GM21390 (cell line): ENCODE data around the gene BUD31.
"Not testable (repeated sequence)": the region's sequence is repeated elsewhere in the genome, so short reads cannot be mapped to it uniquely, and the experiment has no call there.

Experiments used
- ATAC-seq: cut with Tn5 transposase; IDR thresholded peaks from one replicate; pipeline ENCODE4 v1.9.1; 2021; ENCODE audit not compliant: unreplicated experiment

The BUD31 gene

DNA sequence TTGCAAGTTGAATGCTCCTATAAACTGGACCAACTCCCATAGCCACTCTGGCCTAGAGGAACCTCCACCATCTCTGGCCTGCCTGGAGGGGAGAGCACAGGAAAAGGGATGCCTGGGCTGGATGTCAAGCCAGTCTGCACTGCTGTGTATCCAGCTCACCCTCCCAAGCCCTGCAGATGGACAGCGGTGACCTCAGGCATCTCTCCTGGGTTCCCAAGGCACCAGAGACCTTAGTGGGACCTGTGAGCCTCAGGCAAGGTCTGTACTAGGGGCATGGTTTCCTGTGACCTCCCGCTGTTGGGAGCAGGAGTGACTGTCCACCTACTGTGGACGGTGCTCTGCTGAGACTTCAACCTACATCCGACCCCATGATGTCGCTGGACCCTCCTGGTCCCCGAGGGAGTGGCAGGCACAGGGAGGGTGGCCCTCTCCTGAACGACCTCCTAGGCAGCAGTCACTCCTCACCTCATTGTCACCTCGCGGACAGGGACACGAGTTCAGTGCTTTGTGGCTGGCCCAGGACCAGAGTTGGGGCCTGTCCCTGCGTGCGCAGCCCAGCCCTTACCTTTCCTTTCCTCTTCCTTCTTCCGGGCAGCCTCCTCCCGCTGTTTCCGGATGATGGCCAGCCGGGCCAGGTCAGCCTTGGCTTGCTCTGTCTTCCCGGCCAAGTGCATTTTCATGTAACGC is 11.3 kb upstream of the BUD31 start:
- ATAC-seq: no peak

GRCh38 chr7:99398891-99399445 is 9.8 kb upstream of the BUD31 start:
- no peak for ATAC-seq

DNA sequence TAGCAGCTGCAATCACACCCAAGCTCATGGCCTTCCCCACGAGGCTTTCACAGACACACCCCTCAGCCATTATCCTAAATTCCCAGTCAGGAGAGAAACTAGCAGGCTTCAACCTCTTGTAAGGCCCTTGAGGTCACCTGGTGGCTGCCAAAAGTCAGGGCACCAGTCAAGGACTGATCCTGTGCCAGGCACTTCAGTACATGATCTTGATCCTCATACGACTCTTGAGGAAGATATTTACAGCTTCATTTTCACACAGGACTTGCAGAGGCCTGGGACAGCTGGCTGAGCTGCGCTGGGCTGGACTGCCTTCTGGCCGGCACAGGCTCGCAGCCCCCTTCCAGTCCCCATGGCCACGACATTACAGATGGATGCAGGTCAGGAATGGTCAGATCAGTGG is 9.2 kb upstream of the BUD31 start:
- no peak for ATAC-seq

- no peak for ATAC-seq
These were observed 5.9 kb upstream of the BUD31 start for GRCh38 chr7:99402854-99403253.

- ATAC-seq: no peak
These were observed 5.0 kb upstream of the BUD31 start for GRCh38 chr7:99403764-99404163.

DNA sequence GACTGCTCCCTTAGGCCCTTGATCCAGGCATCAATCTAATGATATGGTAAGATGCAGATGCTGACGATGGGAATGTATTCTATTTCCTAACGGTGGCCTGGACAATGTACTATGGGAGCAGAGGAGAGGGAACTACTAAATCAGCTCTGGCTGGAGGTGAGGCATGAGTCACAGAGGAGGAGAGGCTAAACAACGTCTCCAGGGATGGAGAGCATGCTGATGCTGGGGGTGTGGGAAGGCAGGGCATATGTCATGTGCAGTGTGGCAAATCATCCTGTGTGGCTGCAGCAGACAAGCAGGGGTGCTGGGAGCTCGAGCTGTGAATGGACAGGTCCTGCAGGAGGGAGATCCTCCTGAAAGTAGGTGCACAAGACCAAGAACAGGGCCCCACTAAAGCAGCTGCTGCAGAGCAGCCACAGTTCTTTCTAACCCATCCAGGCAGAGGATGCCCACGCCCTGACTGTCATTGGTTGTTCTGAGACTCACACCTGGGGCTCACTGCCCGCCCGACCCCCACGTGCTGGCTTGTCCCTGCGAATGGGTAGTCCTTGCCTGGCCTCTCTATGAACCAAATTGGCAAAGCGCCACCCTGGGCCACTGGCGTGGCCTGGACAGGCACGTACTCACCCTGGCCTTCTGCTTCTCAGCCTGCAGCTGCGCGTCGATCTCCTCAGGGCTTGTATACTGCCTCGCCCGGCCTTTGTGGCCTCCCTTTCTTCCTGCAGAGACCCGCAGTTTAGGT is 4.4 kb upstream of the BUD31 start:
- ATAC-seq: no peak

DNA sequence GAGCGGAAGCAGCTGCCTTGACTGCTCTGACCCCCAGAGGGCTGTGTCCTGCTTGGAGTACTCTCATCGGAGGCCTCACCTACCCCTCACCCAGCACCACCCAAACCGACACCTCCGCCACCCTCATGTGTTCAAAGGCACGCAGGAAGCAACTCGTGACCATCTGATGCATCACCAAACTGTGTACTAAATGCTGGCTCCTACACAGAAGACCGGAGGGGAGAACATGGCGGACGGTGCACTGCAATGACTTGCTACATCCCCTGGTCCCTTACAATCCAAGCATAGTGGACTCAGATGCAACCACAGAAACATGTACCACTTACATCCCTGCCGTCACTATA is 3.8 kb upstream of the BUD31 start:
- ATAC-seq: no peak

GRCh38 chr7:99406557-99406956 is 2.2 kb upstream of the BUD31 start:
- ATAC-seq: no peak

GRCh38 chr7:99407872-99408378 is 844 bp upstream of the BUD31 start:
- ATAC-seq: no peak

GRCh38 chr7:99409192-99409572 is 413 bp downstream of the BUD31 start:
- peak; percentile 16 for ATAC-seq

- ATAC-seq: no peak
These were observed 1.0 kb downstream of the BUD31 start for GRCh38 chr7:99409806-99410205.

- ATAC-seq: no peak
These were observed 1.9 kb downstream of the BUD31 start for GRCh38 chr7:99410635-99411034.

GRCh38 chr7:99415513-99416127 is 6.9 kb downstream of the BUD31 start:
- ATAC-seq: not testable (repeated sequence)

DNA sequence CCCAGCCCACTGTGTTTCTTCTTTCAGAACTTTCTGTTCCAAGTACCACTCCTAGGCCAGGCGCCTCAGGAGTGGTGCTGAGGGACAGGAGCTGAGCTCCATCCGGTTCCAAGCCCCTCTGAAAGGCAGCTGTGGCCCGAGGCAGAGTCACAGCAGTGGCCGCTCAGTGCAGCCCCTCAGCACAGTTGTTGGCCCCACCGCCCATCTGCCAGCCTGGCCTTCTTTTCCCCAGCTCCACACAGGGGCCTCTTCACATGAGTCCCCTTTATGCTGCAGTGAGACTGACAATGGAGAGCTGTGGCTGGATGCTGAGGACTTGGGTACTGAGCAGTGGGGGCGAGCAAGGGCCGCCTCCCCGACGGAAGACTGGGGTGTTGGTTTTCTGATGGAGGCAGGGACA is 9.5 kb downstream of the BUD31 start:
- no peak for ATAC-seq

- ATAC-seq: no peak
These were observed 10.7 kb downstream of the BUD31 start for GRCh38 chr7:99419323-99420021.

GRCh38 chr7:99420213-99420612 is 11.4 kb downstream of the BUD31 start:
- no peak for ATAC-seq

DNA sequence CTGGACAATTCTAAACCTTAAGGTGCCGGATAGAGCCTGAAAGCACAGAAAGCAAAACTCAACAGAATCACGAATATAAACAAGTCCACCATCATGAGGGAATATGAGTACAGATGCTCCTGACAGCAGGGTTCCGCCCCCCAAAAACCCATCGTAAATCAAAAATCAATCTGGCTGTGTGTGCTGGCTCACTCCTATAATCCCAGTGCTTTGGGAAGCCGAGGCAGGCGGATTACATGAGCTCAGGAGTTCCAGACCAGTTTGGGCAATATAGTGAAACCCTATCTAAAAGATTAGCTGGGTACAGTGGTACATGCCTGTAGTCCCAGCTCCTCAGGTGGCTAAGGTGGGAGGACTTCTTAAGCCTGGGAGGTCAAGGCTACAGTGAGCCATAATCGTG is 12.2 kb downstream of the BUD31 start:
- no peak for ATAC-seq

DNA sequence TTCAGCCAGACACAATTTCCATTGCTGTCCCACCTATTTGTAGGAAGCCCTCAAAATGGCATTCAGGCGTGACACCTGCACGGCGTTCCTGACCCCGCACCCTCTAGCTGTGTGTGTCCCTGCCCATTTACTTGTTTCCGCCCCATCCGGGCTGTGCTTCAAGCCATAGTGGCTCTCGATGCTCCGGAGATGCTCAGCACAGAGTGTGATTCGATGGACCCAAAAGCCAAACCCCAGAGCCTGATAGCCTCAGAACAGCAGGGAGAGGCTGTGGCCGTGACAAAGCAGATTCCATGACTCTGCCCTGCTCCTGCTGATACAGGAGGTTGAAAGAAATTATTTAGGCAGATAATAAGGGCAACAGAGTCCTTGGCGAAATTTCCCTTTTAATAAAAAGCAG is 13.4 kb downstream of the BUD31 start:
- ATAC-seq: no peak

DNA sequence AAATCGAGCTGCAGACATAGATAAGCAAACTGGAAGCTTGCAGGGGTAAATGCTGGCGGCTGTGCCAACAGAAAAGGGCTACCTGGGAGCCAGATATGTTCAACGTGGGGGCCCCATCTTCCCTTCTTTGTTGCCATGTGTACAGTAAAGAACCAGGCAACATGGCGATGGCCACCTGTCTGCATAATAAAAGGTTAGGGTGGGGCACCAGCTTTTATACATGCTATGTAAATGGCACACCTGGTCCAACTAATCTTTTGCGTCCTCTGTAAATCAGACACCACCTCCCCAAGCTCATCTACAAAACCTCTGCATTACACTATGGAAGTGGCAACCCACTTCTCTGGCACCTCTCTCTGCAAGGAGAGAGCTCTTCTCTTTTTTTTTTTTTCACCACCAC is 13.9 kb downstream of the BUD31 start:
- ATAC-seq: no peak

GRCh38 chr7:99424932-99425730 is 16.4 kb downstream of the BUD31 start:
- no peak for ATAC-seq
